Endothelial cell (in vitro differentiated cells): ENCODE data around the gene OR52W1. TPM values are rescaled to one million over a fixed set of nuclear protein-coding genes. Genes with fewer than 3 reads are reported as not detected.

Source experiments
- DNase-seq: peaks from one replicate; pipeline ENCODE4 v3.0.0; 2021; ENCODE audit warnings: low spot score
- H3K27ac Mint-ChIP-seq: one replicate; pipeline ENCODE4 v1.8.0; 2021; ENCODE audit warnings: mixed read lengths, inconsistent platforms; ENCODE audit not compliant: unreplicated experiment
- H3K27me3 Mint-ChIP-seq: one replicate; pipeline ENCODE4 v1.8.0; 2021; ENCODE audit warnings: mild to moderate bottlenecking, moderate library complexity, mixed read lengths, inconsistent platforms; ENCODE audit not compliant: unreplicated experiment
- H3K36me3 Mint-ChIP-seq: one replicate; pipeline ENCODE4 v1.8.0; 2021; ENCODE audit warnings: mild to moderate bottlenecking, low read depth, mixed read lengths, inconsistent platforms; ENCODE audit not compliant: unreplicated experiment
- H3K4me1 Mint-ChIP-seq: one replicate; pipeline ENCODE4 v1.8.0; 2021; ENCODE audit warnings: mild to moderate bottlenecking, mixed read lengths, inconsistent platforms; ENCODE audit not compliant: unreplicated experiment
- H3K4me3 Mint-ChIP-seq: one replicate; pipeline ENCODE4 v1.8.0; 2021; ENCODE audit warnings: mild to moderate bottlenecking, mixed read lengths, inconsistent platforms; ENCODE audit not compliant: unreplicated experiment
- H3K9me3 Mint-ChIP-seq: one replicate; pipeline ENCODE4 v1.8.0; 2021; ENCODE audit warnings: mixed read lengths, inconsistent platforms; ENCODE audit not compliant: unreplicated experiment
- total RNA-seq: library from RNA; stranded (reverse); fragmentation: NEBNext Ultra II Directional; extraction: Animal tissue kit (Norgen Biotek cat#: 25700); gene quantifications from one replicate; pipeline ENCODE4 v1.2.1, GENCODE V29; 2021; ENCODE audit not compliant: unreplicated experiment
- TF ChIP-seq, protein P1 (sequence below): fragments of 200-600 bp; sonication (generic); IDR thresholded peaks from one replicate; pipeline ENCODE4 v1.5.0; 2021; ENCODE audit warnings: antibody characterized with exemption; ENCODE audit not compliant: unreplicated experiment

Gene OR52W1
- total RNA-seq, 1 donor from 2014 or later: not detected

DNA sequence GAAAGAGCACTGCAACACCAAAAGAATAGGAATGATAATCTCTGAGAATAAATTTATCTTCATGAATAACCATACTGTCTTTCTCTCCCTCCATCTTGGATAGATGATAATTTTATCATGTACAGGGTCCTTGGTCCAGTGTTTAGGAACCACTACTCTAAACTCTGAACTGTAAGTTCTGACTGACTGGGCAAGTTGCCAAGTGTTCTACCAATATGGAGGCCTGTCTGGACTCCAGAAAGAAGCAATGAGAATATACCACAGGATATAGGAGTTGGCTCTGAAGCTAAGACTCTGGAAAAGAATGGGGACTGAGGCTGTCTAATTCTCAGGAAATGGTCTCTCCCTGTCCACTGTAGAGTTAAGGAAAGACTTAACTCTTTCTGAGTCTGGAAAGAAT is 33.9 kb downstream of the OR52W1 start:
- no peak overlapping the region for H3K27ac Mint-ChIP-seq
- no peaks in the 10 kb centered on the region for H3K36me3 Mint-ChIP-seq
- peaks cover 17% of the 10 kb centered on the region for H3K4me1 Mint-ChIP-seq
- DNase-seq: no peak
- TF ChIP-seq, protein P1, sequence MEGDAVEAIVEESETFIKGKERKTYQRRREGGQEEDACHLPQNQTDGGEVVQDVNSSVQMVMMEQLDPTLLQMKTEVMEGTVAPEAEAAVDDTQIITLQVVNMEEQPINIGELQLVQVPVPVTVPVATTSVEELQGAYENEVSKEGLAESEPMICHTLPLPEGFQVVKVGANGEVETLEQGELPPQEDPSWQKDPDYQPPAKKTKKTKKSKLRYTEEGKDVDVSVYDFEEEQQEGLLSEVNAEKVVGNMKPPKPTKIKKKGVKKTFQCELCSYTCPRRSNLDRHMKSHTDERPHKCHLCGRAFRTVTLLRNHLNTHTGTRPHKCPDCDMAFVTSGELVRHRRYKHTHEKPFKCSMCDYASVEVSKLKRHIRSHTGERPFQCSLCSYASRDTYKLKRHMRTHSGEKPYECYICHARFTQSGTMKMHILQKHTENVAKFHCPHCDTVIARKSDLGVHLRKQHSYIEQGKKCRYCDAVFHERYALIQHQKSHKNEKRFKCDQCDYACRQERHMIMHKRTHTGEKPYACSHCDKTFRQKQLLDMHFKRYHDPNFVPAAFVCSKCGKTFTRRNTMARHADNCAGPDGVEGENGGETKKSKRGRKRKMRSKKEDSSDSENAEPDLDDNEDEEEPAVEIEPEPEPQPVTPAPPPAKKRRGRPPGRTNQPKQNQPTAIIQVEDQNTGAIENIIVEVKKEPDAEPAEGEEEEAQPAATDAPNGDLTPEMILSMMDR: no peak
- no peaks in the 10 kb centered on the region for H3K9me3 Mint-ChIP-seq
- peak overlapping the region; percentile 77 for H3K4me3 Mint-ChIP-seq
- peaks cover 3% of the 10 kb centered on the region for H3K27me3 Mint-ChIP-seq

DNA sequence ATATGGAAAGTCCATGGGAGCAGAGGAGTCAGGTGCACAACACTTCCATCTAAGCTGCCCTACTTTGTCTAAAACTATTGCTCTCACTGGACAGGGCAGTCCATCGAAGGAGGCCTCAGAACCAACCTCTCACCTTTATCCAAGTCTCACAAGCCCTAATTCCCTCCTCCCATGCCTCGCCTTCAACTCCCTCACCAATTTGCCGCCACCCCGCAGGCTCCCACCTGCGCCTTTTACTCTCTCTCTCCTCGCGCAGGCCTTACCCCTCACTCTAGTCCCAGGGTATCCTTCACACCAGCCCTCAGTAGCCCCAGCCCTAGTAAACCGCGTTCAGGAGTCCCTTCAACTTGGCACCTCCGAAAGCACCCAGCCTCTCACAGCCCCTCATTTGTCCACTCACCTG is 35.0 kb downstream of the OR52W1 start:
- TF ChIP-seq, protein P1: no peak
- peak; percentile 20 for DNase-seq
- Mint-ChIP-seq H3K27ac (peak overlapping the region; percentile 90), H3K27me3 (peaks cover 3% of the 10 kb centered on the region), H3K9me3 (no peaks in the 10 kb centered on the region), H3K4me3 (peak overlapping the region; percentile 99), H3K36me3 (no peaks in the 10 kb centered on the region), H3K4me1 (peaks cover 17% of the 10 kb centered on the region)

DNA sequence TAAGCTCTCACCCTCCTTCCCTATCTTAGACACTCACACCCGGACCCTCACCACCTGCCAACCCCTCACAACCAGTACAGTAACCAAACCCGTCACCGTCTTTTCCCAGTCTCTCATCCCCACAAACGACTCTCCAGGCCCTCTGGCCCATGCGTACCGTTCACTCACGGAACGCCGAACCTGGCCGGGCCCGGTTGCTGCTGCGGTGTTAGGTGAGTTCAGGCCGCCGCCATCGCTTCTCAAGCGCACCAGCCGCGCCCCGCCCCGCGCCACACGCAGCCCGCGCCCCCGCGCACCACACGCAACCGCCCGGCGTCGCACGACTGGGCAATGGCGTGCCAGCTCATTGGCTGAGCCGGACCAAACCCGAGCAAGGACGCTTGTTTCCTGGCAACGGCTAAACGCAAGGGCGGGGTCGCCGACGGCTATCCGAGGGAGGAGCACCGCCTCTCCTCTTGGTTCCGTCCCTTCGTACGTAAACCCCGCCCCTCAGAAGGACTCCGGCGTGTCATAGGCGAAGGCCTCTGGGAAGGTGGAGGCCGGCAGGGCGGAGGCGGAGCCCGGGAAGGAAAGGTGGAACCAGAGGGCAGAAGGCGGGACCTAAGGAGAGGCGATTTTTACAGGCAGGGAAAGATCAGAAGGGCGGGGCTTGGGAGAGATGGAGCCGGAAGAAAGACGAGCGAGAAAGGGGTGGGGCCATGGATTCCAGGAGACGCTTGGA is 35.5 kb downstream of the OR52W1 start, which contains the start of gene FHIP1B:
FHIP1B (minus strand) TSS at position 250 of the 721 bp plus-strand sequence. CDS start 10,120 bp downstream, outside the sequence.
- Mint-ChIP-seq H3K27ac (peak within 1 kb of the TSS; percentile 90), H3K4me3 (peak within 1 kb of the TSS; percentile 99), H3K9me3 (no peaks in the 10 kb centered on the region), H3K27me3 (peaks cover 3% of the 10 kb centered on the region), H3K36me3 (no peaks in the 10 kb centered on the region), H3K4me1 (peaks cover 16% of the 10 kb centered on the region)
- peak; percentile 98 for DNase-seq
- TF ChIP-seq, protein P1: no peak

DNA sequence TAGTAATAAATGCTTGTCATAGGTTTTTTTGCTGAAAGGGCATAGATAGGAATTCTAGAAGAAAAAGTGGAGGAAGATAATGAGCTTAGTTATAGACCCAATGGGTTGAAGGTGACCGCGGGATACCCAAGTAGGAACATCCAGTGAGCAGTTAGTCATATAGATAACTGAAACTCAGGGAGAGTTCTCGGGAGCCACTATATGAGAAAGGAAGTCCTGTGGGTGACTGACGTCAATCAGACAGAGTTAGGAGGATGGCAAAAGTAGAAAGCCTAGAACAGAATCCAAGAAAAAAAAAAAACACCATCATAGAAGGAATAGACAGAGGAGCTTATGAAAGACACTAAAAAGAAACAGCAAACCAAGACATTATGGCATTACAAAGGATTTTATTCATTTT is 38.2 kb downstream of the OR52W1 start:
- H3K27ac Mint-ChIP-seq: no peak overlapping the region
- no peaks in the 10 kb centered on the region for H3K36me3 Mint-ChIP-seq
- no peak for DNase-seq
- TF ChIP-seq, protein P1: no peak
- H3K4me3 Mint-ChIP-seq: no peak overlapping the region
- no peaks in the 10 kb centered on the region for H3K9me3 Mint-ChIP-seq
- H3K27me3 Mint-ChIP-seq: peaks cover 5% of the 10 kb centered on the region
- H3K4me1 Mint-ChIP-seq: peaks cover 13% of the 10 kb centered on the region

DNA sequence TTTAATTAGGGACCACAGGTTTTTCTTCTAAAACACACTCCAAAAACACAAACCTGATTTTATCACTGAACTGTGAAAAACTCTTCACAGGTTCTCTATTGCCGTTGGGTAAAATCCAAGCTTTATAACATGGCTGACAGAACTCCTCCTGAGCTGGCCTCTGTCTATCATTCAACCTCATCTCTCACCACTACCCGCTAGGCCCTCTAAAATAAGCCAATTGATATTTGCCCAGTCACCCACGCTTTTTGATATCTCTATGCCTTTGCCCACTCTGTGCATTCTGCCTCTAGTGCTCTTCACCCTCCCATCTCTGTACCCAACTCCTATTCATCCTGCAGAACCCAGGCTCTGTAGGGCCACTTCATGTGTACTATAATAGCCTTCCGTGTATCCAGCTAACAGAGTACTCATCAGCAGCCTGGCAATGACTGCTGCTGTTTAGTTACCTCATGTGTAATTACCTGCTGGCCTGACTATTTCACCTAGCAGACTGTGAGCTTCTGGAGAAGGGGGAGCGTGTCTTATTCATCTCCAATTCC is 38.8 kb downstream of the OR52W1 start:
- TF ChIP-seq, protein P1: no peak
- H3K9me3 Mint-ChIP-seq: no peaks in the 10 kb centered on the region

More for the DNA sequence above, 38.8 kb downstream of the OR52W1 start:
- no peak for DNase-seq
- Mint-ChIP-seq H3K27me3 (peaks cover 5% of the 10 kb centered on the region), H3K4me1 (peaks cover 11% of the 10 kb centered on the region), H3K4me3 (no peak overlapping the region), H3K27ac (no peak overlapping the region), H3K36me3 (no peaks in the 10 kb centered on the region)
